Natural killer cell (primary cell): Measurements from ENCODE around the gene TEX51. TPM values are rescaled to one million over a fixed set of nuclear protein-coding genes. Genes with fewer than 3 reads are reported as not detected.

Source experiments
- ATAC-seq, 3 donors: fragments of 150-1000 bp in 2 of 3; fragments of 200-7000 bp in 1 of 3; cut with Tn5 transposase; 1 replicate in 1 of 3; 2 replicates in 2 of 3; pipeline ENCODE4 v1.10.0; 2021; ENCODE audit warnings: mild to moderate bottlenecking in 2 of 3, moderate library complexity in 2 of 3
- DNase-seq, 2 donors: peaks; one replicate each; pipeline versions ENCODE4 v3.0.0 to v3.0.0-alpha.2; 2013 to 2021; ENCODE audit warnings: mixed read lengths in 1 of 2
- H3K27ac ChIP-seq: one replicate; pipeline ENCODE4 v1.5.1; 2013; ENCODE audit warnings: mild to moderate bottlenecking, low read length
- H3K27me3 ChIP-seq: one replicate; pipeline ENCODE4 v1.6.1; 2013; ENCODE audit warnings: low read length; ENCODE audit not compliant: control insufficient read depth, insufficient read depth
- H3K36me3 ChIP-seq: one replicate; pipeline ENCODE4 v1.6.1; 2013; ENCODE audit warnings: low read length; ENCODE audit not compliant: control insufficient read depth, insufficient read depth
- H3K4me1 ChIP-seq: one replicate; pipeline ENCODE4 v1.6.1; 2013; ENCODE audit warnings: low read length; ENCODE audit not compliant: control insufficient read depth, insufficient read depth
- H3K4me3 ChIP-seq: one replicate; pipeline ENCODE4 v1.5.1; 2013; ENCODE audit warnings: low read length
- H3K9me3 ChIP-seq: one replicate; pipeline ENCODE4 v1.6.1; 2013; ENCODE audit warnings: low read length; ENCODE audit not compliant: control insufficient read depth, insufficient read depth
- H3K27ac Mint-ChIP-seq, 2 donors: one replicate each; pipeline ENCODE4 v1.8.0; 2022; ENCODE audit warnings: mild to moderate bottlenecking in 2 of 2, mixed read lengths in 2 of 2, moderate library complexity in 1 of 2
- H3K27me3 Mint-ChIP-seq, 2 donors: one replicate each; pipeline ENCODE4 v1.8.0; 2022; ENCODE audit warnings: low read depth in 2 of 2, mixed read lengths in 2 of 2
- H3K36me3 Mint-ChIP-seq: one replicate; pipeline ENCODE4 v1.8.0; 2022; ENCODE audit warnings: mixed read lengths
- H3K4me1 Mint-ChIP-seq, 2 donors: one replicate each; pipeline ENCODE4 v1.8.0; 2022; ENCODE audit warnings: mixed read lengths in 2 of 2
- H3K4me3 Mint-ChIP-seq: one replicate; pipeline ENCODE4 v1.8.0; 2022; ENCODE audit warnings: mild to moderate bottlenecking, moderate library complexity, mixed read lengths
- H3K9me3 Mint-ChIP-seq, 2 donors: one replicate each; pipeline ENCODE4 v1.8.0; 2022; ENCODE audit warnings: mixed read lengths in 2 of 2
- WGBS: methylation state at CpG from one replicate; pipeline ENCODE4 v1.1.7; 2013; ENCODE audit warnings: missing lambda C conversion rate; ENCODE audit not compliant: insufficient coverage; 5-methylcytosine and 5-hydroxymethylcytosine counted together
- intact Hi-C: fragments of 100-400 bp; cut with micrococcal nuclease; formaldehyde crosslinking; loops from one replicate; pipeline ENCODE4 v1.14.2; 2022
- total RNA-seq, 4 donors: library from RNA; stranded (reverse); fragments of 120-200 nt in 1 of 4; gene quantifications; one replicate each; pipeline versions ENCODE4 v1.2.3 to v1.2.4, GENCODE V29; 2013 to 2022
- TF ChIP-seq, protein P1 (sequence below): fragments of 200-600 bp; IDR thresholded peaks from one replicate; pipeline ENCODE4 v1.8.0; 2022; ENCODE audit warnings: antibody characterized with exemption

TEX51 gene
- not detected for total RNA-seq
- total RNA-seq (2013), result not detected

DNA sequence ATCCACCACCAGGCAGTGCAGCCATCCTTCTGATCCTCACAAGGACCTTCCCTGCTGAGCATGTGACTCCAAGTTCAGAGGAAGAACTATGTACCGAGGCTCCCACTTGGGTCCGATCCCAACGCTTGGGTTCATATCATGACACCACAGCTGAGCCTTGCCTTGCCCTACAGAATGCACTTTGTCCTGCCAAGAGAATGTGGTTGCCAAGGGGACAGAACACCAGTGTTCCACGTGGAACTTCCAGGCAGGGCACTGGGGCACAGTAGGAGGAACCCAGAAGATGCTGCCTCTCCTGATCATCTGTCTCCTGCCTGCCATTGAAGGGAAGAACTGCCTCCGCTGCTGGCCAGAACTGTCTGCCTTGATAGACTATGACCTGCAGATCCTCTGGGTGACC is at the start of gene TEX51:
Gene TEX51, plus strand, starts transcription at position 255 of the 400 bp plus-strand sequence. Its CDS starts 29 bp downstream, at position 284.
- Mint-ChIP-seq H3K9me3 (peaks cover 0 to 2% of the 10 kb centered on the region in 2 donors), H3K27me3 (peaks cover 0 to 2% of the 10 kb centered on the region in 2 donors), H3K4me3 (no peak within 1 kb of the TSS), H3K4me1 (no peaks in the 10 kb centered on the region), H3K36me3 (no peaks in the 10 kb centered on the region), H3K27ac (no peak within 1 kb of the TSS)
- no peak within 1 kb of the TSS for H3K27ac ChIP-seq
- H3K4me1 ChIP-seq, result no peaks in the 10 kb centered on the region
- H3K4me3 ChIP-seq, result no peak within 1 kb of the TSS
- no peaks in the 10 kb centered on the region for H3K27me3 ChIP-seq
- no peaks in the 10 kb centered on the region for H3K9me3 ChIP-seq
- DNase-seq (no peak), ATAC-seq (no peak)
- WGBS, result 83% methylated on average over 5 of the region's 5 CpGs
- intact Hi-C loops, result no loop called here
- no peaks in the 10 kb centered on the region for H3K36me3 ChIP-seq
- TF ChIP-seq, protein P1, sequence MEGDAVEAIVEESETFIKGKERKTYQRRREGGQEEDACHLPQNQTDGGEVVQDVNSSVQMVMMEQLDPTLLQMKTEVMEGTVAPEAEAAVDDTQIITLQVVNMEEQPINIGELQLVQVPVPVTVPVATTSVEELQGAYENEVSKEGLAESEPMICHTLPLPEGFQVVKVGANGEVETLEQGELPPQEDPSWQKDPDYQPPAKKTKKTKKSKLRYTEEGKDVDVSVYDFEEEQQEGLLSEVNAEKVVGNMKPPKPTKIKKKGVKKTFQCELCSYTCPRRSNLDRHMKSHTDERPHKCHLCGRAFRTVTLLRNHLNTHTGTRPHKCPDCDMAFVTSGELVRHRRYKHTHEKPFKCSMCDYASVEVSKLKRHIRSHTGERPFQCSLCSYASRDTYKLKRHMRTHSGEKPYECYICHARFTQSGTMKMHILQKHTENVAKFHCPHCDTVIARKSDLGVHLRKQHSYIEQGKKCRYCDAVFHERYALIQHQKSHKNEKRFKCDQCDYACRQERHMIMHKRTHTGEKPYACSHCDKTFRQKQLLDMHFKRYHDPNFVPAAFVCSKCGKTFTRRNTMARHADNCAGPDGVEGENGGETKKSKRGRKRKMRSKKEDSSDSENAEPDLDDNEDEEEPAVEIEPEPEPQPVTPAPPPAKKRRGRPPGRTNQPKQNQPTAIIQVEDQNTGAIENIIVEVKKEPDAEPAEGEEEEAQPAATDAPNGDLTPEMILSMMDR, result no peak

DNA sequence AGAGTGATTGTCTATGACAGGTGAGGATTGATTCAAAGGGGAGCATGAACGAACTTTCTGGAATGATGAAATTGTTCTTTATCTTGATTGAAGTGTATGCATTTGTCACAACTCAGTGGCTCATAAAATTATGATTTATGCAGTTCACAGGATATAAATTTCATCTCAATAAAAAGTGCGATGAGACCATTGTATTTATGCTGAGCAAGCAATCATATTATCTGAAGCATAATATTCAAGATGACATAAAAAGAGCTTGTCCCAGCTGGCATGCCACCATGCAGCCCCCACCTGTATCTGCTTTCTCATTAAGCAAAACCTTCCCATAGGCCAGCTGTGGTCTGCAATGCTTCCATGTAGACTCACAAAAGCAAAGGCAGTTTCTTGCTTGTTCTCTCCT is 49.6 kb upstream of the TEX51 start:
- intact Hi-C loops, result no loop called here

GRCh38 chr2:126849486-126849885 is 49.2 kb upstream of the TEX51 start:
- no peaks in the 10 kb centered on the region for H3K27me3 ChIP-seq
- DNase-seq (no peak), ATAC-seq (no peak)
- no peaks in the 10 kb centered on the region for H3K4me1 ChIP-seq
- H3K27ac Mint-ChIP-seq, result no peak overlapping the region
- intact Hi-C loops, result no loop called here
- no peaks in the 10 kb centered on the region for H3K36me3 Mint-ChIP-seq
- no peaks in the 10 kb centered on the region for H3K9me3 ChIP-seq
- H3K4me3 ChIP-seq, result no peak overlapping the region
- 75% methylated on average over 4 of the region's 4 CpGs for WGBS
- peaks cover 0 to 7% of the 10 kb centered on the region in 2 donors for H3K27me3 Mint-ChIP-seq
- H3K4me3 Mint-ChIP-seq, result no peak overlapping the region
- H3K9me3 Mint-ChIP-seq, result peaks cover 0 to 2% of the 10 kb centered on the region in 2 donors
- TF ChIP-seq, protein P1, result no peak
- H3K4me1 Mint-ChIP-seq, result no peaks in the 10 kb centered on the region
- no peak overlapping the region for H3K27ac ChIP-seq
- H3K36me3 ChIP-seq, result no peaks in the 10 kb centered on the region

More for the DNA sequence above, 49.6 kb upstream of the TEX51 start:
- no peak overlapping the region for H3K27ac Mint-ChIP-seq
- WGBS, result 63% methylated on average over 2 of the region's 2 CpGs
- peaks cover 0 to 2% of the 10 kb centered on the region in 2 donors for H3K9me3 Mint-ChIP-seq
- no peak for ATAC-seq
- no peaks in the 10 kb centered on the region for H3K4me1 ChIP-seq
- DNase-seq, result no peak
- no peak overlapping the region for H3K27ac ChIP-seq
- H3K36me3 ChIP-seq, result no peaks in the 10 kb centered on the region
- H3K9me3 ChIP-seq, result no peaks in the 10 kb centered on the region
- TF ChIP-seq, protein P1, result no peak
- H3K4me1 Mint-ChIP-seq, result no peaks in the 10 kb centered on the region
- H3K27me3 ChIP-seq, result no peaks in the 10 kb centered on the region
- no peaks in the 10 kb centered on the region for H3K36me3 Mint-ChIP-seq
- H3K4me3 Mint-ChIP-seq, result no peak overlapping the region
- H3K27me3 Mint-ChIP-seq, result peaks cover 0 to 7% of the 10 kb centered on the region in 2 donors
- no peak overlapping the region for H3K4me3 ChIP-seq

GRCh38 chr2:126849991-126850535 is 48.6 kb upstream of the TEX51 start:
- no peaks in the 10 kb centered on the region for H3K36me3 Mint-ChIP-seq
- Histone ChIP-seq H3K9me3 (no peaks in the 10 kb centered on the region), H3K4me1 (no peaks in the 10 kb centered on the region), H3K27me3 (no peaks in the 10 kb centered on the region), H3K36me3 (no peaks in the 10 kb centered on the region), H3K4me3 (no peak overlapping the region), H3K27ac (no peak overlapping the region)
- DNase-seq (no peak), ATAC-seq (no peak)
- peaks cover 0 to 2% of the 10 kb centered on the region in 2 donors for H3K9me3 Mint-ChIP-seq
- H3K4me1 Mint-ChIP-seq, result no peaks in the 10 kb centered on the region
- 83% methylated on average over 7 of the region's 7 CpGs for WGBS
- H3K27me3 Mint-ChIP-seq, result peaks cover 0 to 7% of the 10 kb centered on the region in 2 donors
- TF ChIP-seq, protein P1, result no peak
- no peak overlapping the region for H3K27ac Mint-ChIP-seq
- H3K4me3 Mint-ChIP-seq, result no peak overlapping the region
- intact Hi-C loops, result no loop called here
